H9 (cell line): ENCODE data around the gene CEP192. TPM values are rescaled to one million over a fixed set of nuclear protein-coding genes. Genes with fewer than 3 reads are reported as not detected.

Source experiments
- DNase-seq: peaks from one replicate; pipeline ENCODE4 v3.0.0-alpha.2; 2017
- H2AFZ ChIP-seq: one replicate; pipeline ENCODE4 v1.6.1; 2013; ENCODE audit warnings: mild to moderate bottlenecking, low read length, control low read depth, moderate library complexity
- H2AK5ac ChIP-seq: 2 replicates; pipeline ENCODE4 v1.6.1; 2013; ENCODE audit warnings: low read length, control low read depth, mixed read lengths; ENCODE audit not compliant: insufficient read length
- H2BK120ac ChIP-seq: one replicate; pipeline ENCODE4 v1.6.1; 2013; ENCODE audit warnings: low read depth, mild to moderate bottlenecking, low read length, control low read depth, inconsistent platforms; ENCODE audit not compliant: poor library complexity, severe bottlenecking
- H2BK12ac ChIP-seq: 2 replicates; pipeline ENCODE4 v1.6.1; 2013; ENCODE audit warnings: low read length, control low read depth, mixed read lengths, low read depth; ENCODE audit not compliant: insufficient read length
- H2BK15ac ChIP-seq: 2 replicates; pipeline ENCODE4 v1.6.1; 2013; ENCODE audit warnings: low read depth, low read length, control low read depth
- H2BK20ac ChIP-seq: one replicate; pipeline ENCODE4 v1.6.1; 2013; ENCODE audit warnings: low read depth, mild to moderate bottlenecking, low read length, control low read depth, inconsistent platforms; ENCODE audit not compliant: poor library complexity, severe bottlenecking
- H2BK5ac ChIP-seq: 2 replicates; pipeline ENCODE4 v1.6.1; 2013; ENCODE audit warnings: low read length, control low read depth, mixed read lengths; ENCODE audit not compliant: insufficient read length
- H3K14ac ChIP-seq: 2 replicates; pipeline ENCODE4 v1.6.1; 2013; ENCODE audit warnings: low read length, control low read depth; ENCODE audit not compliant: insufficient read depth
- H3K18ac ChIP-seq: 2 replicates; pipeline ENCODE4 v1.6.1; 2013; ENCODE audit warnings: low read depth, mild to moderate bottlenecking, mixed read lengths, low read length, control low read depth; ENCODE audit not compliant: insufficient read length
- H3K23ac ChIP-seq: 2 replicates; pipeline ENCODE4 v1.6.1; 2013; ENCODE audit warnings: low read length, control low read depth, mixed read lengths, low read depth; ENCODE audit not compliant: insufficient read length
- H3K23me2 ChIP-seq: 2 replicates; pipeline ENCODE4 v1.6.1; 2013; ENCODE audit warnings: low read depth, mild to moderate bottlenecking, mixed read lengths, low read length, control low read depth; ENCODE audit not compliant: insufficient read length, poor library complexity, severe bottlenecking
- H3K27ac ChIP-seq: 2 replicates; pipeline ENCODE4 v1.5.1; 2013; ENCODE audit warnings: low read length, control low read depth, mixed read lengths, low read depth; ENCODE audit not compliant: insufficient read length
- H3K27me3 ChIP-seq: 2 replicates; pipeline ENCODE4 v1.6.1; 2013; ENCODE audit warnings: low read length, control low read depth, inconsistent platforms; ENCODE audit not compliant: insufficient read depth
- H3K4ac ChIP-seq: 2 replicates; pipeline ENCODE4 v1.6.1; 2013; ENCODE audit warnings: low read depth, mild to moderate bottlenecking, control low read depth, inconsistent platforms, low read length, moderate library complexity
- H3K4me1 ChIP-seq: 2 replicates; pipeline ENCODE4 v1.6.1; 2013; ENCODE audit warnings: low read length, control low read depth, inconsistent platforms; ENCODE audit not compliant: insufficient read depth
- H3K4me2 ChIP-seq: 2 replicates; pipeline ENCODE4 v1.6.1; 2013; ENCODE audit warnings: low read length, control low read depth, mixed read lengths; ENCODE audit not compliant: insufficient read length, insufficient read depth
- H3K56ac ChIP-seq: 2 replicates; pipeline ENCODE4 v1.6.1; 2013; ENCODE audit warnings: low read depth, mild to moderate bottlenecking, mixed read lengths, low read length, control low read depth; ENCODE audit not compliant: insufficient read length
- H3K79me1 ChIP-seq: 2 replicates; pipeline ENCODE4 v1.6.1; 2013; ENCODE audit warnings: low read depth, mild to moderate bottlenecking, moderate library complexity, low read length, control low read depth, inconsistent platforms; ENCODE audit not compliant: insufficient read depth, poor library complexity, severe bottlenecking
- H3K79me2 ChIP-seq: 2 replicates; pipeline ENCODE4 v1.6.1; 2013; ENCODE audit warnings: low read length, control low read depth, inconsistent platforms; ENCODE audit not compliant: insufficient read depth
- H3K9ac ChIP-seq: 2 replicates; pipeline ENCODE4 v1.6.1; 2013; ENCODE audit warnings: low read length, control low read depth, mixed read lengths; ENCODE audit not compliant: insufficient read length; ENCODE audit errors: extremely low read depth
- H3K9me3 ChIP-seq: one replicate; pipeline ENCODE4 v1.6.1; 2013; ENCODE audit warnings: low read depth, low read length, inconsistent platforms; ENCODE audit not compliant: control insufficient read depth
- H3T11ph ChIP-seq: one replicate; pipeline ENCODE4 v1.6.1; 2013; ENCODE audit warnings: mild to moderate bottlenecking, low read length, control low read depth, inconsistent platforms
- H4K20me1 ChIP-seq: one replicate; pipeline ENCODE4 v1.6.1; 2013; ENCODE audit not compliant: control insufficient read depth, insufficient read length, insufficient read depth
- H4K5ac ChIP-seq: 2 replicates; pipeline ENCODE4 v1.6.1; 2013; ENCODE audit warnings: low read depth, mild to moderate bottlenecking, mixed read lengths, low read length, control low read depth; ENCODE audit not compliant: insufficient read length
- H4K8ac ChIP-seq: replicated peaks from 2 replicates; pipeline ENCODE4 v1.6.1; 2013; ENCODE audit warnings: low read length, control low read depth, mixed read lengths, low read depth; ENCODE audit not compliant: insufficient read length
- H4K91ac ChIP-seq: 2 replicates; pipeline ENCODE4 v1.6.1; 2013; ENCODE audit warnings: low read depth, mild to moderate bottlenecking, moderate library complexity, mixed read lengths, low read length, control low read depth; ENCODE audit not compliant: insufficient read length
- H3K27ac Mint-ChIP-seq, 3 experiments: 2 replicates in 2 of 3; 3 replicates in 1 of 3; pipeline ENCODE4 v1.8.0; 2020 to 2021; ENCODE audit warnings: mixed read lengths in 3 of 3, mild to moderate bottlenecking in 1 of 3, moderate library complexity in 1 of 3
- H3K27me3 Mint-ChIP-seq: 2 replicates; pipeline ENCODE4 v1.8.0; 2021; ENCODE audit warnings: low read depth, mild to moderate bottlenecking, moderate library complexity, mixed read lengths
- H3K36me3 Mint-ChIP-seq, 3 experiments: 2 replicates in 2 of 3; 3 replicates in 1 of 3; pipeline ENCODE4 v1.8.0; 2020 to 2021; ENCODE audit warnings: low read depth in 3 of 3, mixed read lengths in 3 of 3; ENCODE audit not compliant: insufficient read depth in 1 of 3
- H3K4me1 Mint-ChIP-seq, 2 experiments: 2 replicates each; pipeline ENCODE4 v1.8.0; 2020; ENCODE audit warnings: mixed read lengths in 2 of 2
- H3K4me3 Mint-ChIP-seq, 2 experiments: 2 replicates in 1 of 2; 3 replicates in 1 of 2; pipeline ENCODE4 v1.8.0; 2020 to 2021; ENCODE audit warnings: mild to moderate bottlenecking in 2 of 2, mixed read lengths in 2 of 2, moderate library complexity in 1 of 2
- H3K9me3 Mint-ChIP-seq, 2 experiments: 2 replicates in 1 of 2; 3 replicates in 1 of 2; pipeline ENCODE4 v1.8.0; 2020; ENCODE audit warnings: mild to moderate bottlenecking in 2 of 2, mixed read lengths in 2 of 2, moderate library complexity in 1 of 2
- CTCF ChIP-seq: fragments of 200-600 bp; sonication (generic); conservative IDR thresholded peaks from 3 replicates; pipeline ENCODE4 v1.8.0; 2021; ENCODE audit warnings: antibody characterized with exemption, mild to moderate bottlenecking
- WGBS: extraction: QIAGEN DNeasy Blood & Tissue Kit; methylation state at CpG from one replicate; pipeline ENCODE4 v1.1.7; 2013; ENCODE audit warnings: missing lambda C conversion rate, low lambda C conversion rate, mixed read lengths; ENCODE audit not compliant: insufficient read length; ENCODE audit errors: extremely low coverage; 5-methylcytosine and 5-hydroxymethylcytosine counted together
- total RNA-seq: library from RNA; stranded (reverse); gene quantifications from 2 replicates; pipeline ENCODE4 v1.2.1, GENCODE V29; 2021

CEP192 gene
- total RNA-seq, 1 experiment from 2014 or later: 23.5 TPM

- H3K4me2 ChIP-seq: no peak overlapping the region
- no peak overlapping the region for H2BK12ac ChIP-seq
- H3K14ac ChIP-seq: no peak overlapping the region
- no peak overlapping the region for H2AFZ ChIP-seq
- DNase-seq: no peak
- H3K9ac ChIP-seq: no peak overlapping the region
- no peak overlapping the region for H3T11ph ChIP-seq
- no peaks in the 10 kb centered on the region for H3K23me2 ChIP-seq
- Mint-ChIP-seq H3K27ac (no peak overlapping the region), H3K4me3 (no peak overlapping the region), H3K9me3 (peaks cover 25 to 35% of the 10 kb centered on the region in 2 experiments), H3K4me1 (no peaks in the 10 kb centered on the region), H3K27me3 (no peaks in the 10 kb centered on the region), H3K36me3 (peaks cover 45 to 62% (median 59%) of the 10 kb centered on the region in 3 experiments)
- H4K20me1 ChIP-seq: no peaks in the 10 kb centered on the region
- no peak overlapping the region for H2BK20ac ChIP-seq
- no peak overlapping the region for H3K27ac ChIP-seq
- no peak overlapping the region for H2BK5ac ChIP-seq
- H2BK120ac ChIP-seq: no peak overlapping the region
- H3K4me1 ChIP-seq: no peaks in the 10 kb centered on the region
- no peaks in the 10 kb centered on the region for H3K79me1 ChIP-seq
- H3K79me2 ChIP-seq: no peaks in the 10 kb centered on the region
- H3K9me3 ChIP-seq: no peaks in the 10 kb centered on the region
- no peak overlapping the region for H2BK15ac ChIP-seq
- H4K8ac ChIP-seq: no peak overlapping the region
- TF ChIP-seq CTCF: no peak
- no CpG with 5 or more reads among the region's 4 CpGs for WGBS
- H3K27me3 ChIP-seq: no peaks in the 10 kb centered on the region
- H4K5ac ChIP-seq: no peak overlapping the region
- H3K23ac ChIP-seq: no peak overlapping the region
- no peak overlapping the region for H2AK5ac ChIP-seq
- no peak overlapping the region for H3K18ac ChIP-seq
- H3K4ac ChIP-seq: no peak overlapping the region
- no peak overlapping the region for H3K56ac ChIP-seq
- no peak overlapping the region for H4K91ac ChIP-seq
Measured at GRCh38 chr18:13086906-13087305, 95.7 kb downstream of the CEP192 start.
